Measurements from ENCODE around the gene YRDC. TPM values are rescaled to one million over a fixed set of nuclear protein-coding genes. Genes with fewer than 3 reads are reported as not detected.

Gene YRDC, protein sequence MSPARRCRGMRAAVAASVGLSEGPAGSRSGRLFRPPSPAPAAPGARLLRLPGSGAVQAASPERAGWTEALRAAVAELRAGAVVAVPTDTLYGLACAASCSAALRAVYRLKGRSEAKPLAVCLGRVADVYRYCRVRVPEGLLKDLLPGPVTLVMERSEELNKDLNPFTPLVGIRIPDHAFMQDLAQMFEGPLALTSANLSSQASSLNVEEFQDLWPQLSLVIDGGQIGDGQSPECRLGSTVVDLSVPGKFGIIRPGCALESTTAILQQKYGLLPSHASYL
- total RNA-seq: 10 to 100 TPM; 70.4 to 75.3 TPM

DNA sequence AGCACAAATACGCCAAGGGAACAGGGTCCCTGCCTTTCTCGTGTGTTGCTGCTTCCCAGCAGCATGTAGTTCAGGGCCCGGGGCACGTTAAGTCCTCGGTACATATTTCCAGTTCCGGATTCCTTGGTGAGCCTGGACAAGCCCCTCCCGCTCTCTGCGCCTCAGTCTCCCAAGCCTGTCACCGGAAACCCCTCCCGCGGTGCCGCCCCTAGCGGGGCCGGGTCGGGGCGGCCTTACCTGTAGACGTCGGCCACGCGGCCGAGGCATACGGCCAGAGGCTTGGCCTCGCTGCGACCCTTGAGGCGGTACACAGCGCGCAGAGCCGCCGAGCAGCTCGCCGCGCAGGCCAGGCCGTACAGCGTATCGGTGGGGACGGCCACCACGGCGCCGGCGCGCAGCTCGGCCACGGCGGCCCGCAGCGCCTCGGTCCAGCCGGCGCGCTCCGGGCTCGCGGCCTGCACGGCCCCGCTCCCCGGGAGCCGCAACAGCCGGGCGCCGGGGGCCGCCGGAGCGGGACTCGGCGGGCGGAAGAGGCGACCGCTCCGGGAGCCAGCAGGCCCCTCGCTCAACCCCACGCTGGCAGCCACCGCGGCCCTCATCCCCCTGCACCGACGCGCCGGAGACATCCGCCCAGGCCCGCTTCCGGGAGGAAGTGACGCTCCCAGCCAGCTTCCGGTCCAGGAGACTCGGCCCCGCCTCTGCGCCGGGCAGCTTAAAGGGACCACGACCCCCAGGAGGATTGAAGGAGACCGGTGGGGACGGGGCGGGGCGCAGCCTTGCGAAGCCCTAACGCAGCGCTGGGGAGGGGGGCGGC is at the start of gene YRDC, which contains the start of gene C1orf122:
Gene YRDC, minus strand, starts transcription at position 654 of the 814 bp plus-strand sequence. Its CDS starts 28 bp downstream, at position 626.
Gene C1orf122, plus strand, starts transcription at position 236 of the 814 bp plus-strand sequence. CDS start 615 bp downstream, outside the sequence.
- POLR2A ChIA-PET: interaction anchor here (0.6 to 3.2 kb wide), 5 partner anchors 15 to 229 kb away, joined by 3 to 13 read pairs (median 9); partner anchors contain the start of genes CDCA8 and MTF1
- CTCF ChIA-PET: interaction anchor here (0.9 to 3.1 kb wide), 4 partner anchors 13 to 117 kb away, joined by 3 to 16 read pairs (median 6); partner anchors contain the start of gene MTF1

DNA sequence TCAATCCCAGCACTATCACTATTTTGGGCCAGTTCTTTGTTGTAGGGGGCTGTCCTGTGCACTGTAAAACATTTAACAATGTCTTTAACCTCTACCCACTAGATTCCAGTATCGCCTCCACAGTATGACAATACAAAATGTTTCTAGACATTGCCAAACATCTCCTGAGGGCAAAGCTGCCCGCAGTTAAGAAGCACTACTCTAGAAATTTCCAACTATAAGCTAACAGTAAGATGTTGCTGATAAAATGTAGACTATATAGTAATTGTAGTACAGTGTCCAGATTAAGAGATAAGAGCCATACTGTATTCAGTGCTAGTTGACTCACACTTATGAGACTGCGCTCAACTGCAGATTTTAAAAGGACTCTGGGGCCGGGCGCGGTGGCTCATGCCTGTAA is 46.4 kb upstream of the YRDC start:
- POLR2A ChIA-PET: no interaction called here
- CTCF ChIA-PET: no interaction called here

DNA sequence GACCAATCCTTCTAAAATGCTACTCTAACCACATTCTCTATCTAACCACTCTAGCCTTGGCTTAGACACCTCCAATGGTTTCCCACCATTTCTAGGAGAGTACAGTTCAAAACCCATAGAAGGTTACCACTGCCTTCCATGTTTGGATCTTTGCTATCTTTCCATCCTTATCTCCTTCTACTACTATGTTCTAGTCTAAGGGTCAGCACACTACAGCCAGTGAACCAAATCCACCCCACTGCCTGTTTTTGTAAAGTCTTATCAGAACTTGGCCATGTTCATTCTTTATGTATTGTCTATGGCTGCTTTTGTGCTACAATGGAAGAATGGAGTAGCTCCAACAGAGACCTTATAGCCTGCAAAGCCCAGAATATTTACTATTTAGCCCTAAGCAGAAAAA is 45.1 kb upstream of the YRDC start:
- CTCF ChIA-PET: no interaction called here
- POLR2A ChIA-PET: no interaction called here

DNA sequence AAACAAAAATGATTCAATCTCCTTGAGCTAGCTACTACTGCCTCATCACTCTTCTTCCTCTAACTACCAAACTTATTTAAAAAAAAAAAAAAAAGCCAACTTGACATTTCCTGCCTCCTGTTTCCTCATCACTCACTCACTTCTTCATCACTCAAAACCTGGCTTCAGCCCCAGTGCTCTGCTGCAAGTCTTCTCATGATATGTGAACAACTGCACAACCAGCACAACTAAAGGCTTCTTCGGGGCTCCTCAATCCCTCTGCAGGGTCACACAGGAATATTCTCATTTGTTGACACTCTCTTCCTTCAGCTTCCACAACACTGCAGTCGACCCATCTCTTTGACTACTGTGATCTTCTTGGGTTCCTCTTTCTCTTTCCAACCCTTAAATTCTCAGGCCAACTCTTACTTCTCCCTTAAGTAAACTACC is 43.8 kb upstream of the YRDC start:
- CTCF ChIA-PET: no interaction called here
- POLR2A ChIA-PET: interaction anchor here (0.5 kb wide), 1 partner anchor 48 kb away, joined by 3 read pairs; no protein-coding TSS in a partner anchor

DNA sequence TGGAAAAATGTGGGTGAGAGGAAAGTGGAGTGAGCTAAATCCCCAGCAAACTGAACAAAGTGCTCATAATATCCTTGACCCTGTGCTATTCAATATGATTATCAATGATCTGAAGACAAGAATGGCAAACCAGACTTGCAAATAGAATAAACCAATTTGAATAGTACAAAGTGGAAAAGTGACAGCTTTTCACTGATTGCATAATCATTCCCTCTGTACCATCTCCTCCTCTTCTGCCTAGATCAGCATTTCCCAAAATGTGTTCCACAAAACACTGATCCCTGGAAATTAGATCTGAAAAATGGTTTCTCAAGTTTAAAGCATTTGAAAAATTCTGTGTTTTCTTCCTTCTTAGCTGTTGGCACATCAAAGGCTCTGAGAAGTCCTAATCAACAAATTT is 43.3 kb upstream of the YRDC start:
- POLR2A ChIA-PET: no interaction called here
- CTCF ChIA-PET: interaction anchor here (2.3 kb wide), 1 partner anchor 8 kb away, joined by 12 read pairs; the partner anchor contains the start of gene MTF1

DNA sequence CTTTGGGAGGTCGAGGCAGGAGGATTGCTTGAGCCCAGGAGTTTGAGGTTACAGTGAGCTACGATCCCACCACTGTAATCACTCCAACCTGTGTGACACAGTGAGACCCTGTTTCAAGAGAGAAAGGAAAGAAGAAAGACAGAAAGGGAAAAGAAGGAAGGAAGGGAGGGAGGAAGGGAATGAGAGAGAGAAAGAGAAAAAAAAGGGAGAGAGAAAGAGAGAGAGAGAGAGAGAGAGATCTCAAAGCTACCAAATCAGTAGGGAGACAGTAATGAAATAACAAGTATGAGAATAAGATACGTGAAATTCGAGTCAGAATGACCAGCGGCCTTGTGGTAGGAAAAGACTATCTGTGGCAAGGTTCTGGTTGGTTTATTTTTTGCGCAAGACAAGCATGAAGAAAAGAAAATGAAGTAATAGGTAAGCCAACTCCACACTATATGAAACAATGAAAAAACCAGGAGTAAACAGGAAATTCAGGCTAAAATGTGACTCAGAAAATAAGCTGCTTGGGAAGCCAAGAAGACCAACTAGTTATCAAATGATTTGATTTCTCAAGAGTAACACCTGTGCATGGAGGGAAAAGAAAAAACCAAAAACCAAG is 42.4 kb upstream of the YRDC start:
- CTCF ChIA-PET: interaction anchor here (0.6 to 2.3 kb wide), 4 partner anchors 9 to 168 kb away, joined by 3 to 12 read pairs (median 4); partner anchors contain the start of gene MTF1
- POLR2A ChIA-PET: interaction anchor here (0.6 kb wide), 1 partner anchor 24 kb away, joined by 4 read pairs; no protein-coding TSS in a partner anchor

DNA sequence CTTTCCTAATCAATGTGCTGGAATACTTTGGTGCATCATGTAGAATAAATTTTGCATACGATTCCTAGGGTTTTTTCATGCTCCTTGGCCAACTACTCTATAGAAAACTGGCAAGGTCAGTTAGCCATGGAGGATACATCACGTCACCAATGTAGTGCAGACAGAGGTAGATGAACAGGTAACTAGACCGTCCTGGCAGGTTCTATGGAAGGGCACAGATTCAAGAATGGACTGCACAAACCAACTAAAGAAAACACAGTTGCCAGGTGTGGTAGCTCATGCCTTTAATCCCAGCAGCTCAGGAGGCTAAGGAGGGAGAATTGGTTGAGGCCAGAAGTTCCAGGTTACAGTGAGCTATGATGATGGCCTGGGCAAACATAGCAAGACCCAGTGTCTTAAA is 41.5 kb upstream of the YRDC start:
- CTCF ChIA-PET: interaction anchor here (0.9 to 2.3 kb wide), 2 partner anchors 10 to 18 kb away, joined by 3 to 12 read pairs; partner anchors contain the start of gene MTF1
- POLR2A ChIA-PET: no interaction called here

DNA sequence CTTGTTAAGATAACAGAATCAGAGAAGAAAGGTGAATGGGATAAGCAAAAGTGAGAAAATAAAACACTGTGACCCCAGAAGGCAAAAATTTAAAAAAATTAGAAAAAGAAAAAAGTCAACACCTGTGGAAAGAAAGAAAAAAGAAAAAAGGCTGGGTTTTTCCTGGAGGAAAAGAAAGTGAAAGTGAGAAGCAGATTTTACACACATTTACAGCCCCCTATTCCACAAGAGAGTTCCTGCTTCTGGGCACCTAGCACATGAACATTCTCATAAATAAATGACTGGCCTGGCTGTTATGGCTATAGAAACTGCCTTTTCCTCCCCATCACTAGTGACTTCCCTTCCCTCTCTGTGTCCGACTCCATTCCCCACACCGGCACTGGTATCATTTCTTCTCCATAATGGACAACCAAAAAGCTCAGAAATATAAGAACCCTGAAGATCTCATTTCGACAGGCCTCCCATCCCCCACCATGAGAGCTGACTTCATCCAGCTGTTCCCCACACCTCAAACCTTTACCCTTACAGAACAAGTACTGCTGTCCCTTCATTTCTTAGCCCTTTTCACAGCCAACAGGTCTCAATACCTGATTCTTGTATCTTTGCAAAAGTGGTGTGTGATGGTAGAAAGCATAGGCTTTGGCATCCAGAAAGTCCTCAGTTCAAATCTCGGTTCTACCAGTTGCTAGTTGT is 38.8 kb upstream of the YRDC start:
- ChIA-PET POLR2A (no interaction called here), CTCF (interaction anchor here (1.2 kb wide), 1 partner anchor 13 kb away, joined by 5 read pairs; no protein-coding TSS in a partner anchor)

DNA sequence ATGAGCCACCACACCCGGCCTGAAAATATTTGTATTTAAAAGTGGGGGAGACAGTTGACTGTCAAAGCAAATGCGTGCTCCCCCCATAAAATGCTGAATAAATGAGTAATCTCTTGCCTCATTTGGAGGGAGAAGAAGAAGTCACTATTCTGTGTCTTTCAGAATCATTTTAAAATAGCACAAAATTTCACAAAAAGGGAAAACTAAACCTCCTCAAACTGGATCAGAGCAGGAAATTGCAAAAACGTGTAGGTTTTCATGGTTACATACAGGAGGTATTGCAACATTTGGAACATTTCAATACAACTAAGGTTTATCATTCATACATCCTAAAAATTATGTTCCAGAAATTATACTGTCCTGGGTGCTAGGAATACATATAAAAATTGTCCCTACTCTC is 37.8 kb upstream of the YRDC start:
- ChIA-PET CTCF (no interaction called here), POLR2A (no interaction called here)

DNA sequence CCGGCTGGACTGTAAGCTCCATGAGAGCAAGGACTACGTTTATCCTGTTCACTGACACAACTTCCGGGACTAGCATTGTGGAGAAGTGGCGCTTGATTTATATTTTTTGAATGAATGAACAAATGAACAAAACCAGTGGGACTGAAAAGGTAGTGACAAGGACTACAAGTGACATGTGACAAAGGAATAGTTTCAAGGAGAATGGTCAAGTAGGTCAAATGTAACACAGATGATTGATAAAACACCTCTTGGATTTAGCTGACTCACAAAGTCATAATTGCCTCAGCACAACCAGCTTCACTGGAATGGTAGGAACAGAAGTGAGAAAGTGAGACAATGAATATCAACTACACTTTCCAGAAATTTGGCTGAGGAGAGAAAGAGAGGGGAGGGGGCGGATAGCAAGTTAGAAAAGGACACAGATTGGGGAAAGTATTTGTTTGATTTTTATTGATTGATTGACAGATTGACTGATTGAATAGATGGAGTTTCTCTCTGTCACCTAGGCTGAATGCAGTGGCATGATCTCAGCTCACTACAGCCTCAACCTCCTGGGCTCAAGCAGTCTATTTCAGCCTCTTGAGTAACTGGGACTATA is 37.1 kb upstream of the YRDC start:
- POLR2A ChIA-PET: no interaction called here
- CTCF ChIA-PET: no interaction called here

DNA sequence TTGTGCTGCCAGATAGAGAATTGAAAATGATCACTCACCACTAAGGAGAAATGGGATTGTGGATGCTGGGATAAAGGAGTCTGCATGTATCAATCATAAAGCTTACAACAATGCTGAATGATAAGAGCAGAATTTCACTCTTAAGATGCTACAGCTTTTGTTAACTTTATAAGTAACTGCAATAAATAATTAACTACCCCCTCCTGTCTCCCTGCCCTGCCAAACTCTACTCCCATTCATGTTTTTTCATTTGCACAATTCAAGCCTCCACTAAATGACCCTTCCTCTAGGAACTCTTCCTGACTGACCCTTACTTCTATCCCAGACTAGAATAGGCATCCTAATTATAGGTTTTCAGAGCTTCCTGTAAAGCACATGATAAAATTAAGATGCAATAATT is 36.5 kb upstream of the YRDC start:
- ChIA-PET POLR2A (no interaction called here), CTCF (no interaction called here)

DNA sequence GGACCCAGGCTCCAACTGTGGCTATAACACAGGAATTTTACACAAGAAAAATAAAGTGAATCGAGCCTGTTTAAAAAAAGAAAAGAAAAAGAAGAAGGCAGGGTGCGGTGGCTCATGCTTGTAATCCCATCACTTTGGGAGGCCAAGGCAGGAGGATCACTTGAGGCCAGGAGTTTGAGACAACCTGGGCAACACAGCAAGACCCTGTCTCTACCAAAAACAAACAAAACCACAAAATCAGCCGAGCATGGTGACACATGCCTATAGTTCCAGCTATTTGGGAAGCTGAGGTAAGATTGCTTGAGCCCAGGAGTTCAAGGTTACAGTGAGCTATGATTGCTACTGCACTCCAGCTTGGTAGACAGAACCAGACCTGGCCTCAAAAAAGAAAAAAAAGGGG is 33.6 kb upstream of the YRDC start:
- ChIA-PET POLR2A (no interaction called here), CTCF (no interaction called here)

DNA sequence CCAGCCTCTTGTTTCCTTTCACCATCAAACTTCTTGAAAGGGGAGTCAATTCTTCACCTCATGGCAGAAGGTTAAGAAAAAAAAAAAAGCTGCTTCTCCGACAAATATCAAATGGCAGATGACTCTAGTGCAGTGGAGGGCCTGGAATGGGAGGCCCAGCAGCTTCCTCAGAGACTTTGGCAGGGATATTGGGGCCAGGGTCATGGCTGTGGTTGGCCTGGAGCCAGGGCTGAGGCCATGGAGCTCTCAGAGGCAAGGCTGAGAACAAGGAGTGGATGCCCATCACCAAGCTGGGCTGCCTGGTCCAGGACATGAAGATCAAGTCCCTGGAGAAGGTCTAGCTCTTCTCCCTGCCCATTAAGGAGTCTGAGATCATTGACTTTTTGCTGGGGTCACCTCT is 32.7 kb upstream of the YRDC start:
- CTCF ChIA-PET: no interaction called here
- POLR2A ChIA-PET: no interaction called here

DNA sequence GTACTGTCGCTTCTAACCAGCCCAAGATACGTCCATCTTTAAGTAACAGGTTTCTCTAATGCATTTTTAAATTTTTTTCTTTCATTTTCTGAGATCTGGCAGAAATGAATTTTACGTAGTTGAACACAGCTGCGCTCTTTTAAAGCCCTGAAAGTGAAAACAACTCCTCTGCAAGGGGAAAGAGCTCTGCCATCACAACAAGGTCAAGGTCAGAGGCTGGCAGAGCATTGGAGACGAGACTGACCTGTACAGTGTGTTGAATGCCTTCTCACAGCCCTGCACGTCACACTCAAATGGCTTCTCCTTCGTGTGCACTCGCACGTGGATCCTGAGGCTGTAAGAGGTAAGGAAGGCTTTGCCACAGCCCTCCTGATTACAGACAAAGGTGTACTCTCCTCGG is 31.7 kb upstream of the YRDC start:
- ChIA-PET POLR2A (no interaction called here), CTCF (no interaction called here)

DNA sequence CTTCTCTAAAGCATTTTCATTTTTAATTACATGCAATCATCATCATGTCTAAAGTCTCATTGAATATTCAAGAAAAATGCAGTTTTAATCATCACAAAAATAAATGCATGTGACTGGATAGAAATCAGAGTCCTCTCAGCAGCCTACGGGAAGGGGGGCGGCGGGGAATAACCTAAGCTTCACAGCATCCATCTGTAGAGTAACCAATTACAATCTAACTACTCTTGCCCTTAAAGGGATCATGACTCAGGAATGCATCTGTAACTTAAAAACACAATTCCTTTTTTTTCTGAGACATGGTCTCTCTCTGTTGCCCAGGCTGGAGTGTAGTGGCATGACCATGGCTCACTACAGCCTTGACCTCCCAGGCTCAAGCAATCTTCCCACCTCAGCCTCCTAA is 28.8 kb upstream of the YRDC start:
- CTCF ChIA-PET: no interaction called here

DNA sequence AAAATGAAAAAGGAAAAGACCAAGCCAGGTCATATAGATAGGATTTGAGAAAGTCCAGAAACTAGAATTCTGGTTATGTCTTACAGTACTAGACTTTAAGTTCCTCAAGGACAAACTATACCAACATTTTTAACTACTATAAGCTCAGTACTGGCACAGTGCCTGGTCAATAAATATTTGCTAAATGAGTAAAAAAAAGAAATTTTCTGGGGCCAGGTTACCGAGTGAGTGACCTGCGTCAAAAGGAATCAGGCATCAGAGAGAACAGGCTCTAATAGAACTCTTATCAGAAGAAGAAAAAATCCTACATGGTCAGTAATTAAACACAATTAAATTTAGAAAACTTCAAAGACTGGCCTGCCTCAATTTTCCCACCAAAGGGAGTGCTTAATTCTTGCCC is 23.8 kb upstream of the YRDC start:
- POLR2A ChIA-PET: no interaction called here

More for the DNA sequence above, 28.8 kb upstream of the YRDC start:
- POLR2A ChIA-PET: no interaction called here

DNA sequence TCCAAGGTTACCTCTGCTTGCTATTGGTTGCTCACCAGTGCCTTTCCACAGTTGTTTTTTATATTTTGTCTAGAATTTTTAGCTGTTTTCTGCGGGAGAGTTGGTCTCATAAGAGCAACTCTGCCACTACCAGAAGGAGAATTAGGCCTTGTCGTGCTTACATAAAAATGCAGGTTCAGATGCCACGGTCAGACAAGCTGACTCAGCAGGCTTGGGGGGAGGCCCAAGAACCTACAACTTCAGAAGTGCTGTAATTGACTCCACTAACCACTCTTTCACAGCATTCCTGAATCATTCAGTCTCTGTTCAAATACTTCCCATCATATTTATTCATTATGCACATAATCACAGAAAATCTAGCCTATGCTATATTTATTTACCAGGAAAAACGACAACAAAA is 23.1 kb upstream of the YRDC start:
- ChIA-PET CTCF (interaction anchor here (1.1 kb wide), 1 partner anchor 28 kb away, joined by 3 read pairs; the partner anchor contains the start of gene MTF1), POLR2A (no interaction called here)

More for the DNA sequence above, 23.8 kb upstream of the YRDC start:
- CTCF ChIA-PET: interaction anchor here (0.6 kb wide), 1 partner anchor 29 kb away, joined by 3 read pairs; no protein-coding TSS in a partner anchor

DNA sequence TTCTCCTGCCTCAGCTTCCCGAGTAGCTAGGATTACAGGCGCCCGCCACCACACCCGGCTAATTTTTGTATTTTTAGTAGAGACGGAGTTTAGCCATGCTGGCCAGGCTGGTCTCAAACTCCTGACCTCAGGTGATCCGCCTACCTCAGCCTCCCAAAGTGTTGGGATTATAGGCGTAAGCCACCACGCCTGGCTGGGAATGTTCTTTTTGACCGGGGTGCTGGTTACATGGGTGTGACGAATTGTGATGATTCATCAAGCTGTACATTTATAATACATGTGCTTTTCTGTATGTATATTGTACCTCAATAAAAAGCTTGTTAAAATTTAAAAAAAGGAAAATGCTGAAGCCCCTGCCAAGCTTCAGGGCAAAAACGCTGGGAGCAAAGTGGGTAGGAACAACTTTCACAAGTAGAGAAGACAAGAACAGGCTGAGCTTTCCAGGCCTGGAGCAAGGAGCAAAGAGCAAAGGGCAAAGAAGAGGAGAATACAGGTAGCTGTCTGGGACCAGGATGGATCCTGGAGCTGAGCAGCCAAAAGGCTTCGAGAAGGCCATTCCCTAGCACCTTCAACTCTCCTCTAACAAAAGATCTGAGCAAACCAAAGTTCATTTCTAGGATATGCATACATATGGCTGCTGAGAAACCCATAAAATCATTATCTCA is 20.5 kb upstream of the YRDC start:
- ChIA-PET CTCF (interaction anchor here (0.6 to 1.8 kb wide), 2 partner anchors 22 to 127 kb away, joined by 3 to 4 read pairs; no protein-coding TSS in a partner anchor), POLR2A (no interaction called here)

All from activated CD8-positive, alpha-beta memory T cell treated with anti-CD3 and anti-CD28 coated beads for 36 hours (primary cell).